CD4-positive, alpha-beta T cell treated with Interferon gamma for 1 hour (primary cell): ENCODE data around the gene FGD5.

Experiments used
- DNase-seq: peaks from one replicate; pipeline ENCODE4 v3.0.0-alpha.2; 2020

The FGD5 gene

DNA sequence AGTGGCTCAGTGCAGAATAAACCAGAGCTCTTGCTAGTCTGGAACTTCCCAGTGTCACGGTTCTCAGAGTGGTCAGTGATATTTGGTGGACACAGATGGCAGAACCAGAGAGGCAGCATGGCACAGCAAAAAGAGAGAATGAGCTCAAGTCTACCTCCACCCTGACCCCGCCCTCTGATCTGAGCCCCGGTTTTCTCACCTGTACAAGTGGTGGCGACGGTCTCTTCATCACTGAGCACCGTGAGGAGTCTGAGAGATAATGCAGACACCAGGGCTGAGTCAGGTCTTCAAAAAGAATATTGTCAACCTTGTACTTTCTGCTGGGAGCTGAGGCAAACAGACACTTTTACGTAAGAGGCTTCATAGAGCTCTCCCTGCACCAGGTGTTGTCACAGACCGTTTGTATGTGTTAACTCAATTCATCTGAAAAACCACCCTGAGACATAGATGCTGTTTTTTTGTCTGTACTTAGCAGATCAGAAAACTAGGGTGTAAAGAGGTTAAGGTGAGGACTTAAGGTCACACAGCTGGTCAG is 13.2 kb downstream of the FGD5 start:
- no peak for DNase-seq

GRCh38 chr3:14832975-14833722 is 14.4 kb downstream of the FGD5 start:
- DNase-seq, result no peak

GRCh38 chr3:14834121-14834520 is 15.4 kb downstream of the FGD5 start:
- DNase-seq, result no peak

DNA sequence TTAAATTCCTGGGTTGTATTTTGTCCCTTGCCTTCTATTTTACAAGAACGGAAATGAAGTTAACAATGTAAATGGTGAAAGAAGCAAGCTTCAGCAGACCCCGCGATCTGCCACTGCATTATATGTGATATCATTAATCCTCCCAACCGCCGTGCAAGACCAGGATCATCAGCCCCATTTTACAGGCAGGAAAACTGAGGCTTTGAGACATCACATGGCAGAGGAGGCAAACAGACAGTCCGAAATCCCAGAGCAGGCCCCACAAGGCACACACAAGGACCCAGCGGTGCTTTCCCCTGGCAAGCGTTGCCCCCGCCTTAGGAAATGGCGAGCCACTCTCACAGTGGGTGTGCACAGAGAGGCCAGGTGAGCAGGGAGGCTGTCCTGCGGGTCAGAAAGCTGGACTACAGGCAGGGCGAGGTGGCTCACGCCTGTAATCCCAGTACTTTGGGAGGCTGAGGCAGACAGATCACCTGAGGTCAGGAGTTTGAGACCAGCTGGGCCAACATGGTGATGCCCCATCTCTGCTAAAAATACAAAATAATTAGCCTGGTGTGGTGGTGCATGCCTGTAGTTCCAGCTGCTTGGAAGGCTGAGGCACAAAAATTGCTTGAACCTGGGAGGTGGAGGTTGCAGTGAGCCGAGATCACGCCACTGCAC is 16.2 kb downstream of the FGD5 start:
- no peak for DNase-seq

GRCh38 chr3:14836049-14836468 is 17.3 kb downstream of the FGD5 start:
- DNase-seq, result no peak

DNA sequence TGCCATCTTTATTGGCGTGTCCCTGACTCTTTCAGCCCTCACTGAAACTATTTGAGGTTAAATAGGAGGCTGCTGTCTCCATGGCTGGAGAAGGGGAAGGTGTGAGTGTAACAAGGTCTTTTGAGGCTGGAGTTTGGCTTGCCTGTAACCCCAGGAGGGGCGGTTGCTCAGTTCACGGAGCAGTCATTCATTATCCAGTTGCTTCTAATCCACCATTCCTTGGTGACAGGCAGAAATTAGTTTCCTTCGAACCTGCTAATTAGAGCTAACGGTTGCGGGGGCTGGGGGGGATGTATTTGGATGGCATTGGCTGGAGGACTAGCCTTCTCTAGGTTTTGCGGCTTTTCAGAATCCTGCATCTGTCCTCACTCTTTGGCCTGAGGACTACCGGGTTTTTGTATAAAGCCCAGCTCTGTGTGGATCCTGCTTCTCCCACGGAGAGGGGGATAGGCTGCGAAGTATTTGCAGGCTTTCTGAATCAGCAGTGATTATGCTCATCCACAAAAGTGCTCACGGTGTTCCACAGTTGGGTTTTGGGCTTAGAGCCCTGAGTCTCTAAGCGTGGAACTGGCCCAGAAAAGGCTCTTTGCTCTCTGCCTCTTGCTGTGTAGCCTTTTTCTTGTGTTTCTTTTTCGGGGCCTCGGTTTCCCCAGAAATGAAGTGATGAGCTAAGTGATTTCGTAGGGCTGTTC is 18.6 kb downstream of the FGD5 start:
- no peak for DNase-seq

DNA sequence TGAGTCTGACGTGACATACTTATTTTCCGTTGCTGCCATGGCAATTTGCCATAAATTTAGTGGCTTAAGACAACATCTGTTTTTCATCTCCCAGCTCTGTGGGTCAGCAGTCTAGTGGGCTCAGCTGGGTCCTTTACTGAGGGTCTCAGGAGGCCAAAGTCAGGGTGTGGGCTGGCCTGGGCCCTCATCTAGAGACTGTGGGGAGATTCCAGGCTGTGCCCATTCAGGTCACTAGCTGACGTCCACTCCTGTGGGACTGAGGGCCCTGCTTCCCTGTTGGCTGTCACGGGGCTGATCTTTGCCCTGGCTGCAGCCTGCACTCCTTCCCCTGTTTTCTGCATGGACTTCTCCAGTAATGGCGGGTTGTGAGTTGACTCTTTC is 19.1 kb downstream of the FGD5 start:
- no peak for DNase-seq

- DNase-seq, result no peak
Observed at GRCh38 chr3:14839236-14839635, 20.5 kb downstream of the FGD5 start.

GRCh38 chr3:14841836-14842235 is 23.1 kb downstream of the FGD5 start:
- DNase-seq, result no peak

GRCh38 chr3:14842277-14842676 is 23.5 kb downstream of the FGD5 start:
- DNase-seq, result no peak

DNA sequence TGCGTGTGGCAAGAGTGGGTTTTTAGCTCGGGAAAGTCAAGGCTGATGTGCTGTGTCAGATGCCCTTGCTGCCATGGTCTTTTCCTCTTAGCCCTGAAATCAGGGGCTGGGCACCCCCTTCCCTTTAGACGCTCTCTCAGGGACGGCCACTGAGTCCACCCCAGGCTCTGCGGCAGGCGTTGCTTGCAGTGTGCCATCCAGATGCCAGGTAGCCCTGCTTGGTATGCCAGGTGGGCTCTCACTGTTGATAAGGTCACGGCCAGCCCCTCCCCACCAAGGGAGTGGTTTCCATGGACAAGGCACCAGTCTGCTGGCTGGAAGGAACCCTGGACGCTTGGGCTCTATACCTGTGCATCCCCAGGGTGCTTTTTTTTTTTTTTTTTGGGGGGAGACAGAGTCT is 24.6 kb downstream of the FGD5 start:
- no peak for DNase-seq

DNA sequence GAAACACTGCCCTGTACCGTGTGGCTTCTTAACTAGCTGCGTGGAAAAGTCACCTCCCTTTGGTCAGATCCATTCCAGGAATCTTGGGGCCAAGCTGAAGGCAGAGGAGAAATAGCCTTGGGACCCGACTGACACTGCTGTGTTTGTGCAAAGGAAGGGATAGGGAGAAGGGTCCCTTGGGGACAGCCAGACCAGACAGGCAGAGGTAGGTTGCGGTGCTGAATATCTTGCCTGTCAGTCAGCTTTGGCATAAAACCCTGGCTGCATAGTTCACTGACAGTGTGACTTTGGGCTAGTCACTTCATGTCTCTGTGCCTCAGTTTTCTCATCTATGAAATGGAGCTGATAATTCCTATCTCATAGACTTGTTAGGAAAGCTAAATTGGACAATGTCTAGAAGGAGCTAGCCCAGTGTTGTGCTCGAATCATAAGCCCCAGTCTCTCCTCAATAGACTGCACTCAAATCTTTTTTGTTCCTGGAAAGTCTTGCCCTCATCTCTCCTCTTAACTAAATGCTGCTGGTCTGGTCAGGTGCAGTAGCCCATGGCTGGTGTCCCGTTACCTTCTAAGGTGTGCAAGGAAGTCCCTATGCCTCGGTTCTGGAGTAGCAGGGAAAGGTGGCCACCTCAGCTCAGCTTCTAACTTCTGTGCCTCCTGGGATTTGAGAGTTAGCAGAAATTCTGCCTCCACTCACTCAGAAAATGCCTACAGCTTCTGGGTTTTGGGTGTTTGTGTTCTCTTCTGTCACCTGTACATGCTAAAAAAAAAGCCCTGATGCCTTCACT is 25.8 kb downstream of the FGD5 start:
- DNase-seq, result no peak

- no peak for DNase-seq
Observed at GRCh38 chr3:14845180-14845579, 26.4 kb downstream of the FGD5 start.

DNA sequence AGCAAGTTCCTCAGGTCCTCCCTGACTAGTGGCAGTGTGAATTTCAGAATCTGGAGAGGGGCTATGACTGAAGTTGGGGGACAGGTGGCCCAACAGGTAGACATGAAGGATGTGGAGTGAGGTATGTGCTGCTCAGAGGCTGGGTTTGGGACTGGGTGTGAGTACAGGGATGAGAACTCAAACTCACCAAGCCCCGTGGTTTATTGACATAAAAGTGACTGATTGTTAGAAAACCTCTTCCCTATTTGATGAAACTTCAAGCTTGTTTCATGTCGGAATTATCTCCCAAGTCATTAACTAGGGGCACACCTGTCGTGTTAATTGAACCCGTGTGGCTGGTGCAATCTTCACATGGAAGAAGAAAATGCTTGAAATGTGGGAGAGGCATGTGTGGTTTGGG is 27.1 kb downstream of the FGD5 start:
- DNase-seq, result no peak

GRCh38 chr3:14846226-14846880 is 27.6 kb downstream of the FGD5 start:
- DNase-seq, result no peak

DNA sequence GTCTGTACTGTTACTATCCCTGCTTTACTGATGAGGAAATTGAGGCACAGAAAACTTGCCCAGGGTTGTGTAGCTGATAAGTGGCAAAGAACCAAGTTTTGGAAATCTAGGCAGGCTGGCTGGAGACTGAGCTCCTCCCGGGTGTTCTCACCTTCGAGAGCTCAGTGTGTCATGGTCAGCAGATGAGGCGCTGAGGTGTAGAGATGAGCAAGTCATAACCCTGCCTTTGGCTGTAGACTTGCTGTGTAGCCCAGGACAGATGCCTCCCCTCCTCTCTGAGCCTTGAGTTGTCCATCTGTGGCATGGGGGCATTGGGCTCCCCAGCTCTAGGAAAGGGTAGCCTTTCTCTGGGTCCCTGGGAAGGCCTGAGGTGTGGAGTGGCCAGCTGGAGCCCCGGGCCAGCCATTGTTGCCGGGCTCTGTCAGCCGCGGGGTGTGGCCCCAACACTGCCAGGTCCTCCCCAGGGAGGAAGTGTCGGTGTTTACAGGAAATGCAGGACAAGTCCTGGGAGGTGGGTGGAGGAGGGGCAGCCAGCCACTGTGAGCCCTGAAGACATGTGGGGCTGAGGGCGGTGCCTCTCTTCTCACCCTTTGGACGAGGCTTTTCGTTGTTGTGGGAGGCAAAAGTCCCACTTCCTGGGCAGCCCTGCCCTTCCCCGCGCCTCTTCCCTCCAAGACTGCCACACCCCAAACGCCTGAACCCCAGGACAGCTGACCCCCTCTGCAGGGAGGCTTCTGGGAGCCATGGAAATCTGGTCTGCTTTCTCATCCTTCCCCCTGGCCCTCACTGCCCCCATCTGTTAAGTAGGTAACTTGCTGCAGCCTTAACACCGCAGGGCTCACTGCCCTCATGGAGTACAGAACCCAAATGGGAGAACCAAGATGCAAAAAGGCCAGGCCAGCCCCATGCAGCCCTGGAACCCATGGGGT is 29.1 kb downstream of the FGD5 start:
- no peak for DNase-seq

GRCh38 chr3:14848906-14849305 is 30.1 kb downstream of the FGD5 start:
- no peak for DNase-seq

GRCh38 chr3:14849638-14850230 is 31.0 kb downstream of the FGD5 start:
- no peak for DNase-seq

GRCh38 chr3:14852058-14852594 is 33.4 kb downstream of the FGD5 start:
- DNase-seq, result no peak

- DNase-seq, result no peak
Observed at GRCh38 chr3:14852717-14853116, 34.0 kb downstream of the FGD5 start.
